Tibial artery (tissue), 4 donors: ENCODE measurements around the gene TMTC2.

Experiments used
- DNase-seq, 2 donors: peaks; one replicate each; pipeline ENCODE4 v3.0.0-alpha.2; 2019
- H3K27ac ChIP-seq, 2 donors: fragments of 200-600 bp; sonication (generic) in 1 of 2; 1 replicate in 1 of 2; 2 replicates in 1 of 2; pipeline ENCODE4 v1.5.1; 2018 to 2019; ENCODE audit warnings: mild to moderate bottlenecking in 1 of 2
- H3K27me3 ChIP-seq, 2 donors: fragments of 200-600 bp; sonication (generic) in 1 of 2; one replicate each; pipeline versions ENCODE4 v1.5.1 to v1.6.0; 2016 to 2019
- H3K36me3 ChIP-seq, 3 donors: fragments of 200-600 bp; sonication (generic) in 2 of 3; one replicate each; pipeline ENCODE4 v1.5.1; 2016 to 2019; ENCODE audit warnings: mild to moderate bottlenecking in 2 of 3
- H3K4me1 ChIP-seq, 4 donors: fragments of 200-600 bp; sonication (generic) in 2 of 4; 1 replicate in 3 of 4; 2 replicates in 1 of 4; pipeline ENCODE4 v1.5.1; 2016 to 2019
- H3K4me3 ChIP-seq, 2 donors: fragments of 200-600 bp; sonication (generic) in 1 of 2; 1 replicate in 1 of 2; 2 replicates in 1 of 2; pipeline ENCODE4 v1.5.1; 2018 to 2019; ENCODE audit warnings: mild to moderate bottlenecking in 2 of 2
- H3K9me3 ChIP-seq, 3 donors: fragments of 200-600 bp; sonication (generic) in 1 of 3; one replicate each; pipeline ENCODE4 v1.5.1; 2016 to 2019
- intact Hi-C: fragments of 100-400 bp; cut with DNase I; formaldehyde crosslinking; loops from one replicate; pipeline ENCODE4 v1.15.0; 2023; ENCODE audit warnings: low total_unique reads
- TF ChIP-seq, protein P1 (sequence below), 2 experiments: fragments of 200-600 bp in 1 of 2; fragments of 450-650 bp in 1 of 2; IDR thresholded peaks; one replicate each; pipeline ENCODE4 v1.5.1; 2017 to 2019; ENCODE audit warnings: antibody characterized with exemption in 2 of 2, mild to moderate bottlenecking in 1 of 2, moderate library complexity in 1 of 2

Gene TMTC2

DNA sequence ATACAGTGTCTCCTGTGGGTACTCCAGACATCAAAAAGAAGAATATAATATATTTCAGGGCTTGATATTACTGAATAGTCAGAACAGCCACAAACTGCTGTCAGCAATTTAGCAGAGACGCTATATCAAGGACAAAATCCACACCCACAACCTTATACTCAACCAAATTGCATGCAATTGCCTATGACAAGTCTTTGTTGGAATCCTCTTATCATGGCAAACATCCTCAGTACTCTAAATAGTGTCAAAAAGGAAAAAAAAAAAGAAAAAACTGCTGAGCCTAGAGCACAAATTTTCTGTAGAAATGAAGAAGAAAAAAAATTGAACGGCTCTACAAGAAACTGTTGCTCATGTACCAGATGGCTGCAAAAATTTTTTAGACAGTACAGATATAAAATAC, 485.7 kb downstream of the TMTC2 start:
- Histone ChIP-seq H3K27ac (no peak overlapping the region), H3K4me1 (no peaks in the 10 kb centered on the region), H3K4me3 (no peak overlapping the region), H3K27me3 (no peaks in the 10 kb centered on the region), H3K9me3 (no peaks in the 10 kb centered on the region), H3K36me3 (no peaks in the 10 kb centered on the region)
- intact Hi-C loops: no loop called here
- no peak for DNase-seq
- TF ChIP-seq, protein P1, sequence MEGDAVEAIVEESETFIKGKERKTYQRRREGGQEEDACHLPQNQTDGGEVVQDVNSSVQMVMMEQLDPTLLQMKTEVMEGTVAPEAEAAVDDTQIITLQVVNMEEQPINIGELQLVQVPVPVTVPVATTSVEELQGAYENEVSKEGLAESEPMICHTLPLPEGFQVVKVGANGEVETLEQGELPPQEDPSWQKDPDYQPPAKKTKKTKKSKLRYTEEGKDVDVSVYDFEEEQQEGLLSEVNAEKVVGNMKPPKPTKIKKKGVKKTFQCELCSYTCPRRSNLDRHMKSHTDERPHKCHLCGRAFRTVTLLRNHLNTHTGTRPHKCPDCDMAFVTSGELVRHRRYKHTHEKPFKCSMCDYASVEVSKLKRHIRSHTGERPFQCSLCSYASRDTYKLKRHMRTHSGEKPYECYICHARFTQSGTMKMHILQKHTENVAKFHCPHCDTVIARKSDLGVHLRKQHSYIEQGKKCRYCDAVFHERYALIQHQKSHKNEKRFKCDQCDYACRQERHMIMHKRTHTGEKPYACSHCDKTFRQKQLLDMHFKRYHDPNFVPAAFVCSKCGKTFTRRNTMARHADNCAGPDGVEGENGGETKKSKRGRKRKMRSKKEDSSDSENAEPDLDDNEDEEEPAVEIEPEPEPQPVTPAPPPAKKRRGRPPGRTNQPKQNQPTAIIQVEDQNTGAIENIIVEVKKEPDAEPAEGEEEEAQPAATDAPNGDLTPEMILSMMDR (IDR thresholded peaks at IDR 0.05): no peak

DNA sequence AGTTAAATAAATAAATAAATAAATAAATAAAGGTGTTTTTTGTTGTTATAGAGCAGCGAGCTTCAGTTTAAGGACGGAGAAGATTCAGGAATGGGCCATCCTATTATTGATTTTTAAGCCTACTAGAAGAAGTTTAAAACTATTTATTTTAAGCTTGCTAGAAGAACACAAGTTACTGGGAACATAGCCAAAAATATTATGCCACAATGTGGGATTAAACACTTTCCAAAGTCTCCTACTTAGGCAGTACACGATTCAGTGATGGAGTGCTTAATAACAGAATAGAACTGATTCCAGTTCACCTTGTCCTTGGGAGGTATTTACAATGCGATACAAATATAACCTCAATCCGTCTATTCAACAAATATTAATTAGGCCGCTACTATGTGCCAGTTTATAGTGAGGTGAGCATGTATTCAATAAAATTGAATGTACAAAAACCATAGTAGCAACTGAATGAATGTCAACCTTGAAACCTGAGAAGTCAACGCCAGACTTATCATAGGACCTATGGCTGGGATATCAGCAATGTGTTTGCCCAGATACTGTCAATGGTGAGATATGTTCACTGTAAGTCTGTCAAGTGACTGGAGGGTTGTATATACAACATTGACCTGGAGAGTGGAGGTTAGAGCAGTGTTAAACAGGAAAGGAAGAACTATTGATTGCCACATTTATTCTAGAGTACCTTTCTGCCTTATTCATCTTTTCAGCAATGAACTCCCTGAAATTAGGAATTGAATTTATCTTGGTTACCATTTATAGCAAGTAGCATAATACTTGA, 486.4 kb downstream of the TMTC2 start:
- no peak overlapping the region for H3K27ac ChIP-seq
- intact Hi-C loops: no loop called here
- TF ChIP-seq, protein P1 (IDR thresholded peaks at IDR 0.05): no peak
- H3K4me1 ChIP-seq: no peaks in the 10 kb centered on the region
- H3K27me3 ChIP-seq: no peaks in the 10 kb centered on the region
- DNase-seq: no peak
- H3K9me3 ChIP-seq: no peaks in the 10 kb centered on the region
- no peaks in the 10 kb centered on the region for H3K36me3 ChIP-seq
- no peak overlapping the region for H3K4me3 ChIP-seq

DNA sequence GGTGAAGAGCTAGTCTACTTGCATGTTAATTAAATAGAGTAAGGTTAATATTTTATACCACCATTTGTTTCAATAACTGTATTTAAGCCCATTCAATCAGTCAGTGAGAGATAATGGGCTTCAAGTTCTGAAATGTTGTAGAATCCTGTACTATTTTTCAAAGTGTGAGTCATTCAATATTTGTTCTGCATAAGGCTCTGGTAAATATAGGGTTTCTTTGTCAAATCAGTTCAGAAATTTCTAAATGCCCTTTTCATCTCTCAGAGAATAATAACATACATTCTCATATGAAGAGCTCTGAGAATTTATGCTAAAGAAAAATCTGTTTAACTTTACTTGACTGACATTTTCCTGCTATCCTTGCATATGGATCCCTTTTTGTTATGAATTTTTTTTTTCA, 493.3 kb downstream of the TMTC2 start:
- no peaks in the 10 kb centered on the region for H3K4me1 ChIP-seq
- H3K36me3 ChIP-seq: no peaks in the 10 kb centered on the region
- no peaks in the 10 kb centered on the region for H3K9me3 ChIP-seq
- TF ChIP-seq, protein P1 (IDR thresholded peaks at IDR 0.05): no peak
- H3K27ac ChIP-seq: no peak overlapping the region
- intact Hi-C loops: no loop called here
- no peak for DNase-seq
- no peak overlapping the region for H3K4me3 ChIP-seq
- no peaks in the 10 kb centered on the region for H3K27me3 ChIP-seq

DNA sequence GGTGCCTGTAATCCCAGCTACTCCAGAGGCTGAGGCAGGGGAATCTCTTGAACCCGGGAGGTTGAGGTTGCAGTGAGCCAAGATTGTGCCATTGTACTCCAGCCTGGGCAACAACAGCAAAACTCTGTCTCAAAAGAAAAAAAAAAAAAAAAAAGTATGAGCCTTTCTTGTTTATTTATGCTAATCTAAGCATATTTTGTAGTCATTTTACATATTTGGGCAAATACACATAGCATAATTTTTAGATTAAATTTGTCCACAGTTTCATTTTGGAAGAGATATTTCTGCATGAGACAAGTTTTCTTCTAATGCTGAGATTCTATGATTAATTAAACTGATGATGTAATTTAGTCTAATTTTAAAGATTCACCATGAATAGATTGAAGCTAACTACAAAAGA, 494.4 kb downstream of the TMTC2 start:
- Histone ChIP-seq H3K36me3 (no peaks in the 10 kb centered on the region), H3K9me3 (no peaks in the 10 kb centered on the region), H3K27me3 (no peaks in the 10 kb centered on the region), H3K27ac (no peak overlapping the region), H3K4me1 (no peaks in the 10 kb centered on the region), H3K4me3 (no peak overlapping the region)
- TF ChIP-seq, protein P1 (IDR thresholded peaks at IDR 0.05): no peak
- intact Hi-C loops: no loop called here
- DNase-seq: no peak

DNA sequence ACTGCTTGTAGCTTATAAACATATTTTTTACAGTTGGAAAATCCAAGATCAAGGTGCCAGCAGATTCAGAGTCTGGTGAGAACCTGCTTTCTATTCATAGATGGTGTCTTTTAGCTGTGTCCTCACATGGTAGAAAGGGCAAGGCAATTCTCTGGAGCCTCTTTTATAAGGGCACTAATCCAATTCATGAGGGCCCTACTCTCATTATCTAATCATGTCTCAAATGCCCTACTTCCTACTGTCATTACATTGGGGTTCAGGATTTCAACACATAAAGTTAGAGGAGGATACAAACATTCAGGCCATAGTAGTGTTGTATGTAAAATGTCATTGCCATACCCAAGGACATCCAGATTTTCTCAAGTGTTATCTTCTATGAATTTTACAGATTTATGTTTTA, 496.4 kb downstream of the TMTC2 start:
- H3K4me3 ChIP-seq: no peak overlapping the region
- no peaks in the 10 kb centered on the region for H3K9me3 ChIP-seq
- H3K27me3 ChIP-seq: no peaks in the 10 kb centered on the region
- TF ChIP-seq, protein P1 (IDR thresholded peaks at IDR 0.05): no peak
- intact Hi-C loops: no loop called here
- DNase-seq: no peak
- no peak overlapping the region for H3K27ac ChIP-seq
- no peaks in the 10 kb centered on the region for H3K36me3 ChIP-seq
- H3K4me1 ChIP-seq: no peaks in the 10 kb centered on the region
